Glomerular visceral epithelial cell (primary cell): ENCODE measurements around the gene TRIM9.
"Not testable (repeated sequence)": the region's sequence is repeated elsewhere in the genome, so short reads cannot be mapped to it uniquely, and the experiment has no call there.

Experiments used
- DNase-seq: peaks from one replicate; pipeline ENCODE4 v3.0.0-alpha.2; 2016; ENCODE audit errors: extremely low spot score

The TRIM9 gene

GRCh38 chr14:50964683-50965390 lies 130.1 kb downstream of the TRIM9 start:
- DNase-seq: peak; percentile 75

GRCh38 chr14:50963919-50964318 lies 131.0 kb downstream of the TRIM9 start:
- no peak for DNase-seq

DNA sequence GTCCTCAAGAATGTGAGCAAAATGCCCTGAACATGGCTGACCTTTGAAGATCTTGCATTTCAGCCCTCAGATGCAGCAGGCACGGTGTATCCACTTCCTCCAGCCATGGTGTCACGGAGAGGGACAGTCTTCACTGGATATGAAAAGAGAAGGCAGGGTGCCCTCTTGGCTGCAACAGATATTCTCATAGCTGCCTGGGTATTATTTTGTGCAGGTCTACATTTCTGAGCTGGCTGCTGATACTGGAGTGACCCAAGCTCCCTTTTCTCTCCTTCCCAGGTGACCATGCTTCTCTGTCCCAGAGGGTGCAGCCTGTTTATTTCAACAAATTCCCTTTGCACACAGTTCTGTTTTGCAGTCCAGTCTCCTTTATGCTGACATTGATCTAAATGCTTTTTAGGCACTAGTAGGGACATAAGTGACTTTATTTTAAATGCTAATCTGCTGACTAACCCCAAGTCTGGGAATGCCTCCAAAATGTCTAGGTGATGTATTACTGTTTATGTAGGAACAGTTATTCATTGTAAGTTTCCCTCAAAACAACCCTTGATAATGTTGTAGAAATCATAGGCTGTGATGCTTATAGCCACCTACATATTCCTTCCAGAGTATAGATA lies 133.2 kb downstream of the TRIM9 start:
- peak; percentile 75 for DNase-seq

GRCh38 chr14:50957296-50957695 lies 137.6 kb downstream of the TRIM9 start:
- no peak for DNase-seq

- not testable (repeated sequence) for DNase-seq
Observed at GRCh38 chr14:50956421-50956820, 138.5 kb downstream of the TRIM9 start.

DNA sequence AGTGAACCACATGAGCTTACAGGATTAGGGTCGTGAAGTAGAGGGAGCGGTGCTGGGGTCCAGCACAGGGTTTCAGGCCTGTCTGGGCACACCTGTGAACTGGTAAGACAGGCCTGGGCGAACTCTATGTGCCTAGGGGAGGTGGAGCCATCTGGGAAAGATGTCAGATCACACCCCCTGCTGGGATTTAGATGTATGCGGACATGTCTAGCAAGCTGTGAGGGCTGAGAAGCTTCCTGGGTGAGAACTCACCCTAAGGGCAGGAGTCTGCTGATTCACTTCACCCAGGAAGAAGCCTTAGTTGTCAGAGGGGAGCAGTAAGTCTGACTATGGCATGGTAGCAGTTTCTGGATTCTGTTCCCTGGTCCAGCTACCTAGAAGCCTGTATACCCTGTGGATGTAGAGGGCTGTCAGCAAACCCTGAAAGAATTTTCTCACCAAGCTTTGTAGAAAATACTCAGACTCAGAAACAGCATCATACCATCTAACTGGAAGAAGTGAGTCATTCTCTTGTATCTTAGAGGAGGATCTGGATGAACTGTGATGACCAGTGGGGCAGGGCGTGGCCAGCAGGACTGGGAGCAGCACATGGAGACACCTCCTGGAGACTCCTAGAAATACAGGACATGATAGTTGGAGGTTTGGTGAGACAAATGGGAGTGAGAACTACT lies 139.4 kb downstream of the TRIM9 start:
- DNase-seq: peak; percentile 95

- peak; percentile 62 for DNase-seq
Observed at GRCh38 chr14:50954811-50955372, 140.0 kb downstream of the TRIM9 start.

GRCh38 chr14:50953502-50953901 lies 141.4 kb downstream of the TRIM9 start:
- DNase-seq: no peak

DNA sequence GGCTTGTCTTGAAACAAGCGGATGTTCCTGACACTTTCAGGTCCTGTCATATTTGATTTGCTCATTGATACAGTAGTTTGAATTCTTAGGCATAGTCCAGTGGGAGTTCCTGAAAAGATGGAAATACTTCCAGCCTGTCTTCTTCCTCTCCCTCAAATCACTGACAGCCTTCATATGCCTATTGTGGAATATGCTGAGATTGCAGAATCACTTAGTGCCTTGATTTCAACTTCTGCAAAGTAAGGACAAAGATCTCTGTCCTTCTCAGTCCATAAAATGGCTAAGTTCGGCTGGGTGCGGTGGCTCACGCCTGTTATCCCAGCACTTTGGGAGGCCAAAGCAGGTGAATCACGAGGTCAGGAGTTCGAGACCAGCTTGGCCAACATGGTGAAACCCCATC lies 143.9 kb downstream of the TRIM9 start:
- no peak for DNase-seq

GRCh38 chr14:50948205-50948604 lies 146.7 kb downstream of the TRIM9 start:
- DNase-seq: no peak

DNA sequence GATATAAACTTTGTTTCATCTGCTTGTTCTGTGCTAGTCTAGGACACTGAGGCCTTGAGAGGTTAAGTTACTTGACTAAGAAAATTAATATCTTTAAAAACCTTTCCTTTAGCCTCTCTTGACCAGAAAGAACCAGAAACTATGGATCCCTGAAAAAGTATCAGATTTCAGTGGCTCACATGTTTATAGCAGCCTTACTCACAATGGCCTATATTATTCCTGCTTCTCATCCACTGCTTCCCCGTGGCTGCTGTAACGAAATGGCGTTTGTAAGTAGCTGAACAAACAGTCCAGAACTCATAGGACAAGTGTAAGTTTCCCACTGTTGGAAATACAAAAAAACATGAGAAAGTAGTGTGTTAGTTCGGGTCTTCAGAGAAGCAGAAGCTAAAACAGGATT lies 147.5 kb downstream of the TRIM9 start:
- no peak for DNase-seq

GRCh38 chr14:50946234-50946935 lies 148.5 kb downstream of the TRIM9 start:
- DNase-seq: no peak

DNA sequence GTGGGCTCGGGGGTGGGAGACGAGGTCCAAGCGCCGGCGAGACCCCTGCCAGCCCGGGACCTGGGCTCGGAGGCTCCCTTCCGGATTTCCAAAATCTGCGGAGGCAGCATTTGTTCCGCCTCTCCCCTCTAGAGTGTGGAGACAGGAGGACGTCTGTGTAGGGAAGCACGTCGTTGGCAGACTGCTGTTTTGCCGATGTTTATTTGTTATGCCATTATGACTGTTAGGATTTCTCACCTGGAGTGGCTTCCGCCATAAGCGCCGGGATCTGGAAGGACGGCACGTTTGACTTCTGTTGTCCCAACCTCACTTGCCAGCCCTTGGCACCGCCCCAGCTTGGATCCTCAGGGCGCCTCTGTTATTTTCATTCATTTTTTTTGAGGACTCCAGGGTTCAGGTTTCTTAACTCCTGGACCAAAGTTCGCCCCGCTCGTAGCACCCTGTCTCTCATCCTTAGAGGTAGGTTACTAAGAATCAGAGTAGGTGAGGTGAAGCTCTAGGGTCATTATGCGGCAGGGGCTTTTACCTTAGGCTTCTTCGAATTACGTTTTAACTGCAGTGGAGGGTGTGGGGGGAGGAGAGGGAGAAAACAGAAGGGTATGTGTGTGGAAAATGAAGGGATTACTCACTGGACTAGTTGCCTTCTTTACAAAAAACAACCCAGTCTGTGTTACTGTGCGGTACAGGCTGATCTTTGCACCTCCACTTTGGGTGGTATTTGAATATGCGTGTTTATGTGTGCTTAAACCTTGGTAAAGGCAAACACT lies 150.1 kb downstream of the TRIM9 start:
- DNase-seq: peak; percentile 49

GRCh38 chr14:50943943-50944646 lies 150.8 kb downstream of the TRIM9 start, which contains the start of gene PYGL:
TSS of gene PYGL (minus strand) at chr14:50944483. CDS start at chr14:50944403, 80 bp downstream.
- DNase-seq: peak; percentile 79

DNA sequence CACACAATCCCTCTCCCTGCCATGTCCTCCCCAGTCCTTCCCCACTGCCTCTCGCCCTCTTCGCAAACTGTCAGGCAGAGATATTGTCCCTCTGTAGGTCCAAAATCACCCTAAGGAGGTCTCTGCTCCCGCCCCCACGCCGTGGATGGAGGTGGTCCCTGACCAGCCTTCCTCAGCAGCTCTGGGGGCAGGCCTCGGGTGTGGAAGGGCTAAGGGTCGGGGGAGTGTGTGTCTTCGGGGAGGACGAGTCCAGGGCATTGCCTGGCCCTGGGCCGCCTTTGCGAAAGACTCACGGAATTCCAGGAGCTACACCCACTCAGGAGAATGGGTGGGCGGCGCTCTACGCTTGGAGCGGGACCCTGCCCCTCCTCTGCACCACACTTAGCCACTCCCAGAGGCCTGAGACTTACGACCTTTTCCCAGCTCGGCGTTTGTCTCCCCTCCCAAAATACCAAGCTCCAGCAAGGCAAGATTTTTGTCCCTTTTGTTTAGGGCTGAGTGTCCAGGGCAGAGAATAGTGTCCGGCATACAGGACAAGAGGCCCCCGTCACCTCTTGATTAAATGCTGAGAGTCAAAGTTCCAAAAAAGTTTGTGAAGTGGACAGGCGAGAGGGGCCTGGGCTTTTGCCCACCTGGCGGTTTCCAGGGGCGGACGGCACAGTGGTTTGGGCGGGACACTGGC lies 151.5 kb downstream of the TRIM9 start:
- peak; percentile 68 for DNase-seq

GRCh38 chr14:50941638-50942037 lies 153.3 kb downstream of the TRIM9 start:
- not testable (repeated sequence) for DNase-seq

- peak; percentile 55 for DNase-seq
Observed at GRCh38 chr14:50941151-50941550, 153.8 kb downstream of the TRIM9 start.

- DNase-seq: no peak
Observed at GRCh38 chr14:50937800-50938199, 157.1 kb downstream of the TRIM9 start.

DNA sequence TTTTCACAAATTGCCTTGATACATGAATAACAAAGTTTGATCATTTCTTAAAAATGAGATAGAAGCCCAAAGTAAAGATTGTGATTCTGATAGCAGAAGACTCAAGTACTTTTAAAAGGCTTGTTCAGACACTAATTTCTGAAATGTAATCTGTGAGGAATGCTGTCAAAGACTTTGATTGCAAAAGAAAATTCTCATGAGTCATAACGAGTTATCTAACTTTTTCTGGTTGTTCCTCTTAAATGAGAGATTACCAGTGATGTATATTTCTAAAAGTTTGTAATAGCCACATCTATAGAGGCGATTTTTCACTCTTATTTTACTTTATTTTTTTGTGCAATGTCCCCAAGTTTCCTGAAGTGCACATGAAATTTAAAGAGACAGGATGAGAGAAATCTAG lies 157.6 kb downstream of the TRIM9 start:
- DNase-seq: no peak

DNA sequence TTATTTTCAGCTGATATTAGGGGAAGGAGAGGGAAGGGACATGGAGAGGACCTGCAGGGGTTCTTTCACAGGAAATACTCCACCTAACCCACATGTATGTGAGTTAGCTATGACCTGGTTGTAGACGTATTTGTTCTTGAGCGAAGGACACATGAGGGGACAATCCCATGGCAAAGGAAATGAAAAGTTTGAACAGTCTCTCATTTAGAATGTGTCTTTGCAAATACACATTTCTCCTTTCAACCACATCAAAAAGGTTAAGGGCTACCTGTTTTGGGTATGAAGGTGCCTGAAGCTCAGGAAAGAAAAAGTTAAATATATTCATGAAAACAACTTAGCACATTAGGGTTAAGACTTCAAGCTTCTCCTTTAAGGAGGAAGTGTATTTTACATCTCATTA lies 158.0 kb downstream of the TRIM9 start:
- DNase-seq: no peak
